ENCODE measurements around the gene ST8SIA6.

DNA sequence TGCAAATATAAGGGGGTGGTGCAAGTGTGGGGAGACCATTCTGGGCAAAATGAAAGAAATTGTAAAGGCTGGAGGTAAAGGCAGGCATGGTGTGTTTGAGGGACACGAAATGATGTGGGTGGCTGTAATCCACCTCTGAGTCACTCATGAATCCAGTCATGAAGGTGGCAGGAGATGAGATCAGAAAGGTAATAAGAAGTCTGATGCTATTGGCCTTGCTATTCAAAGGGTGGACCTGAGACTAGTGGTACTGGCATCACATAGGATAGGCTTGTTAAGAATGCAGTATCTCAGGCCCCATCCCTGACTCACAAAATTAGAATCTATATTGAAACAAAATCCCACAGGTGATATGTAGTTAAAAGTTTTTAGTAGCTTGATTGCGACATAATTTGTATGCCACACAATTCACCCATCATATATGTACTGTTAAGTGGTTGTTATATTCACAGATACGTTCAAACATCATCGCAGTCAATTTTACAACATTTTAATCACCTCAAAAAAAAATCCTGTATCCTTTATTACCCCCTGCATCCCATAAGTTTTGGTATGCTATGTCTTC is 85.6 kb downstream of the ST8SIA6 start:
- TF ChIP-seq ZNF426 (tag by site-specific recombination; IDR thresholded peaks at IDR 0.05) (no peak), ZNF174 (tag by site-specific recombination; IDR thresholded peaks at IDR 0.05) (no peak), ZBTB1 (tag by site-specific recombination; IDR thresholded peaks at IDR 0.05) (no peak)

Data from HEK293 (cell line).